ENCODE data around the gene BACH2.
"Not testable (repeated sequence)": the region's sequence is repeated elsewhere in the genome, so short reads cannot be mapped to it uniquely, and the experiment has no call there.

The BACH2 gene

GRCh38 chr6:89895276-89895874 is 401.3 kb downstream of the BACH2 start:
- TF ChIP-seq CTCF (conservative IDR thresholded peaks at IDR 0.05; ENCODE audit: low read depth, low read length), result no peak
- Histone ChIP-seq H3K9ac (no peak overlapping the region), H3K27ac (no peak overlapping the region), H3K4me2 (no peak overlapping the region), H3K36me3 (ENCODE audit: insufficient read depth) (no peaks in the 10 kb centered on the region), H3K4me3 (IDR thresholded peaks at IDR 0.05; ENCODE audit: insufficient read depth, low read depth, low read length) (no peak overlapping the region), H2AFZ (ENCODE audit: low read depth) (no peak overlapping the region), H3K27me3 (ENCODE audit: insufficient read depth, low read depth) (no peaks in the 10 kb centered on the region), H4K20me1 (ENCODE audit: insufficient read depth) (no peaks in the 10 kb centered on the region), H3K4me1 (ENCODE audit: low read depth, poor library complexity, severe bottlenecking) (no peaks in the 10 kb centered on the region), H3K79me2 (ENCODE audit: insufficient read depth, low read depth) (no peaks in the 10 kb centered on the region)

GRCh38 chr6:89894169-89894568 is 402.5 kb downstream of the BACH2 start, which contains the start of gene GJA10:
Gene GJA10, plus strand, starts transcription at chr6:89894469. Its CDS starts 0 bp downstream, at chr6:89894469.
- Histone ChIP-seq H3K9ac (no peak within 1 kb of the TSS), H4K20me1 (ENCODE audit: insufficient read depth) (no peaks in the 10 kb centered on the region), H3K27me3 (ENCODE audit: insufficient read depth, low read depth) (no peaks in the 10 kb centered on the region), H2AFZ (ENCODE audit: low read depth) (no peak within 1 kb of the TSS), H3K4me2 (no peak within 1 kb of the TSS), H3K27ac (no peak within 1 kb of the TSS), H3K79me2 (ENCODE audit: insufficient read depth, low read depth) (no peaks in the 10 kb centered on the region), H3K4me3 (IDR thresholded peaks at IDR 0.05; ENCODE audit: insufficient read depth, low read depth, low read length) (no peak within 1 kb of the TSS), H3K4me1 (ENCODE audit: low read depth, poor library complexity, severe bottlenecking) (no peaks in the 10 kb centered on the region), H3K36me3 (ENCODE audit: insufficient read depth) (no peaks in the 10 kb centered on the region)
- TF ChIP-seq CTCF (conservative IDR thresholded peaks at IDR 0.05; ENCODE audit: low read depth, low read length), result no peak

GRCh38 chr6:89892577-89892976 is 404.1 kb downstream of the BACH2 start:
- H3K27ac ChIP-seq; H3K4me2 ChIP-seq; H3K36me3 ChIP-seq (ENCODE audit: insufficient read depth); H3K9ac ChIP-seq; H2AFZ ChIP-seq (ENCODE audit: low read depth); H3K4me1 ChIP-seq (ENCODE audit: low read depth, poor library complexity, severe bottlenecking); H3K79me2 ChIP-seq (ENCODE audit: insufficient read depth, low read depth); H3K4me3 ChIP-seq (IDR thresholded peaks at IDR 0.05; ENCODE audit: insufficient read depth, low read depth, low read length); H4K20me1 ChIP-seq (ENCODE audit: insufficient read depth); H3K27me3 ChIP-seq (ENCODE audit: insufficient read depth, low read depth): not testable (repeated sequence)

- H3K4me2 ChIP-seq; H3K4me3 ChIP-seq (IDR thresholded peaks at IDR 0.05; ENCODE audit: insufficient read depth, low read depth, low read length); H2AFZ ChIP-seq (ENCODE audit: low read depth); H3K27me3 ChIP-seq (ENCODE audit: insufficient read depth, low read depth); H3K4me1 ChIP-seq (ENCODE audit: low read depth, poor library complexity, severe bottlenecking); H3K36me3 ChIP-seq (ENCODE audit: insufficient read depth); H3K27ac ChIP-seq; H4K20me1 ChIP-seq (ENCODE audit: insufficient read depth); H3K79me2 ChIP-seq (ENCODE audit: insufficient read depth, low read depth); H3K9ac ChIP-seq: not testable (repeated sequence)
These were observed 405.7 kb downstream of the BACH2 start for GRCh38 chr6:89890845-89891528.

GRCh38 chr6:89888871-89889270 is 407.8 kb downstream of the BACH2 start:
- no peak overlapping the region for H3K9ac ChIP-seq
- no peak overlapping the region for H3K4me2 ChIP-seq
- H3K79me2 ChIP-seq (ENCODE audit: insufficient read depth, low read depth), result no peaks in the 10 kb centered on the region
- no peak for TF ChIP-seq CTCF (conservative IDR thresholded peaks at IDR 0.05; ENCODE audit: low read depth, low read length)
- no peaks in the 10 kb centered on the region for H4K20me1 ChIP-seq (ENCODE audit: insufficient read depth)
- H3K4me1 ChIP-seq (ENCODE audit: low read depth, poor library complexity, severe bottlenecking), result no peaks in the 10 kb centered on the region
- no peak overlapping the region for H3K4me3 ChIP-seq (IDR thresholded peaks at IDR 0.05; ENCODE audit: insufficient read depth, low read depth, low read length)
- H2AFZ ChIP-seq (ENCODE audit: low read depth), result no peak overlapping the region
- no peak overlapping the region for H3K27ac ChIP-seq
- no peaks in the 10 kb centered on the region for H3K36me3 ChIP-seq (ENCODE audit: insufficient read depth)
- no peaks in the 10 kb centered on the region for H3K27me3 ChIP-seq (ENCODE audit: insufficient read depth, low read depth)
